ENCODE measurements around the gene SRSF8.
"Not testable (repeated sequence)": the region's sequence is repeated elsewhere in the genome, so short reads cannot be mapped to it uniquely, and the experiment has no call there.

Gene SRSF8, protein sequence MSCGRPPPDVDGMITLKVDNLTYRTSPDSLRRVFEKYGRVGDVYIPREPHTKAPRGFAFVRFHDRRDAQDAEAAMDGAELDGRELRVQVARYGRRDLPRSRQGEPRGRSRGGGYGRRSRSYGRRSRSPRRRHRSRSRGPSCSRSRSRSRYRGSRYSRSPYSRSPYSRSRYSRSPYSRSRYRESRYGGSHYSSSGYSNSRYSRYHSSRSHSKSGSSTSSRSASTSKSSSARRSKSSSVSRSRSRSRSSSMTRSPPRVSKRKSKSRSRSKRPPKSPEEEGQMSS

GRCh38 chr11:95066716-95067038, at the start of gene SRSF8:
Gene SRSF8, plus strand, starts transcription at chr11:95066919. Its CDS starts 308 bp downstream, at chr11:95067227.
- no peak for DNase-seq (ENCODE audit: low read depth)

DNA sequence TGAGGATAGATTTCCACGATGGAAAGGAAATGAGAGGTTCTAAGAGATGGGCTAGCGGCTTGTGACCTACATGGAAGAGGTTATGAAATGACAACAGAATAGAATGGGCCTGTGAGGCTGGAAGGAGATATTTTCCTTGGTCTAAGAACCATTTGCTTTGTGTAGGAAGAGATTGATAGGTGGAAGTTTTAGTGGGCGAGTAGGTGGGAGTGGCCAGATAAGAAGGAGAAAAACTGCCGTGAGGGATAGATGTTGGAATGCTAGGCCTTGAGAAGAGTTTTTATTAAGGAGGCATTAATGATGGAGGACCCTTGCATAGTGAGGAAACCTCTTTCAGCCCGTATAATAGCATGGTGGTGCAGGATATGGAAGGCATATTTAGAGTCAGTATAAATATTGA, 45.3 kb upstream of the SRSF8 start:
- not testable (repeated sequence) for DNase-seq (ENCODE audit: low read depth)

DNA sequence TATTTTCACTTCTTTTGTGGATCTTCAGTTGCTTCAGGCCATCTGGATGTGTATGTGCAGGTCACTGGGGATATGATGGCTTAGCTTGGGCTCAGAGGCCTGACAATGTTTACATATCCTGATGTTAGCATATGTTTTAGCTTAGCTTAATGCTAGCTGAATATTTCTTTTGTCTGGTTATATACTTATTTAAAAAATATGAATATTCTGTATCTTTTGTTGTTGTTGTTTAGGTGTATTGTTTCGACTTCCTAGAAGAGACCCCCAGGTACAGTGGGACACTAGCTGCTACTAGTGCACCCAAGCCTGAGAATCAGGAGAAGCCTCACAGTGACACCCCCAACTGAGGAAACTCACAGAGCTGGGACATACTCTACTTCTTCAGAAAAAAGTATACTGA, 41.8 kb upstream of the SRSF8 start, which contains the start of gene KDM4E:
KDM4E (plus strand) TSS at position 301 of the 400 bp plus-strand sequence. CDS start 300 bp downstream, outside the sequence.
- DNase-seq (ENCODE audit: low read depth): no peak

DNA sequence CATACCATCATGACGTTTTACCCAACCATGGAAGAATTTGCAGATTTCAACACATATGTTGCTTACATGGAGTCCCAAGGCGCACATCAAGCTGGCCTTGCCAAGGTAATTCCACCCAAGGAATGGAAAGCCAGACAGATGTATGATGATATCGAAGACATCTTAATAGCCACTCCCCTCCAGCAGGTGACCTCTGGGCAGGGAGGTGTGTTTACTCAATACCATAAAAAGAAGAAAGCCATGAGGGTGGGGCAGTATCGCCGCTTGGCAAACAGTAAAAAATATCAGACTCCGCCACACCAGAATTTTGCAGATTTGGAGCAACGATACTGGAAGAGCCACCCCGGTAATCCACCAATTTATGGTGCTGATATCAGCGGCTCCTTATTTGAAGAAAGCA, 41.1 kb upstream of the SRSF8 start:
- DNase-seq (ENCODE audit: low read depth): not testable (repeated sequence)

DNA sequence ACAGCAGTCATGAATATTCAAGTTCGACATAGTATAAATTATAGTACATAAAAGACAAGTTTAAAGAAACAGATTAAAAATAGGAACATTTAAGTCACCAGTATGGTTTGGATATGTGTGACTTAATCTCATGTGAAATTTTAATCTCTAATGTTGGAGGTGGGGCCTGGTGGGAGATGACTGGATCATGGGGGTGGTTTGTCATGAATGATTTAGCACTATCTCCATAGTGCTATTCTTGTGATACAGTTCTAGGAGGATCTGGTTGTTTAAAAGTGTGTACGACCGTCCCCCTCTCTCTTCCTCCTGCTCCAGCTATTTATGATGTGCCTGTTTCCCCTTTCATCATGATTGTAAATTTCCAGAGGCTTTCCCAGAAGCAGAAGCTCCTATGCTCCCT, 38.4 kb upstream of the SRSF8 start:
- DNase-seq (ENCODE audit: low read depth): no peak

DNA sequence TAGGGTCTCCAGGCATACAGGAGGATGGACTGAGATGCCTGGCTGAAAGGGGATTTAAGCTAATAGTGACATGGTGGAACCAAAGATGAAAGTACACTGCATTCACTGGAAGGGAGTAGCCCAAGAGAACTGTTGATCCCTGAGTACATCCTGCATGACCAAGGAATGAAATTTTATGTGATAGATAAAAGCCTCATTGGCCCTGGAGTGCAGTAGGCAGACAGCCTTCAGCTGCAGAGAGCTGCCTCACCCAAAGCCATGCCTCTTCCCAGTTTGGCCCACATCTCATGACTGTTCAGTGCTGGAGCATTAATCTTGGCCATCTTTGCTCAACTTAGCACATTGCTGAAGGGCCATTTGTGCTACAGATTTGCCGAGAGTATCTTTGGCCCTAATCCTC, 33.7 kb upstream of the SRSF8 start:
- DNase-seq (ENCODE audit: low read depth): no peak

GRCh38 chr11:95035316-95035715, 31.4 kb upstream of the SRSF8 start:
- no peak for DNase-seq (ENCODE audit: low read depth)

GRCh38 chr11:95037356-95038035, 29.2 kb upstream of the SRSF8 start:
- DNase-seq (ENCODE audit: low read depth): not testable (repeated sequence)

DNA sequence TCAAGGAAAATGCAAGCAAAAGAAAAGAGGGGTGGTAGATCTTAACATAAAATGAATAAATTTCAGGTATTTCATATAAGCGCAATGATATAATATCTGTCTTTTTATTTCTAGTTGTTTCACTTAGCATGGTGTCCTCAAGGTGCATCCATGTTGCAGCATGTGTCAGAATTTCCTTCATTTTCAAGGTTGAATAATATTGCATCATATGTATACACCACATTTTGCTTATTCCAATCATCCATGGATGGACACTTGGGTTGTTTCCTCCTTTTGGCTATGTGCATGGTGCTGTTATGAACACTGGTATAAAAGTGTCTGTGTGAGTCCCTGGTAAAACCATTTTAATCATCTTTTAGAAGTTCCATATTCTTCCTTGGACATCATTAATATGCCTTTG, 24.5 kb upstream of the SRSF8 start:
- DNase-seq (ENCODE audit: low read depth): no peak

GRCh38 chr11:95042906-95043305, 23.8 kb upstream of the SRSF8 start:
- DNase-seq (ENCODE audit: low read depth): no peak

DNA sequence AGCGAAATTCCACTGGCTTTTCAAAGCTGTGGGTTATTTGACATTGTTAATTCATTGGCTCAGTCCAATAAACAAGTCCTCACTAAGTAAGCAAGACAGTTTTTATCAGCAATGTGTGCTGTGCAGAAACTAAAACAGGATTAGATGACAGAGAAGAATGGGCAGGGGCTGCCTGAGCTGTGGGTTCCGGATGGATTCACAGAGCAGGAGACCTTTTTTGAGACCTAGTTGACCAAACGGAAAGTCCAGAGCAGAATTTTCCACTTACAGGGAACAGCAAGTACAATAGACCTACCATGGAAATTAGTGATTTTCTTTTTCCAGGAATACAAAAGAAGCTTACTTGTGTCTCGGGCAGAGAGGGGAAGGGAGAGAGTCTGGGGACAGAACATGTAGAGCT, 22.7 kb upstream of the SRSF8 start:
- DNase-seq (ENCODE audit: low read depth): no peak

- DNase-seq (ENCODE audit: low read depth): no peak
These were observed 20.9 kb upstream of the SRSF8 start for GRCh38 chr11:95045812-95046211.

- not testable (repeated sequence) for DNase-seq (ENCODE audit: low read depth)
These were observed 17.6 kb upstream of the SRSF8 start, which contains the start of gene KDM4F for GRCh38 chr11:95049122-95049521. Gene KDM4F, plus strand, starts transcription at chr11:95049422.

DNA sequence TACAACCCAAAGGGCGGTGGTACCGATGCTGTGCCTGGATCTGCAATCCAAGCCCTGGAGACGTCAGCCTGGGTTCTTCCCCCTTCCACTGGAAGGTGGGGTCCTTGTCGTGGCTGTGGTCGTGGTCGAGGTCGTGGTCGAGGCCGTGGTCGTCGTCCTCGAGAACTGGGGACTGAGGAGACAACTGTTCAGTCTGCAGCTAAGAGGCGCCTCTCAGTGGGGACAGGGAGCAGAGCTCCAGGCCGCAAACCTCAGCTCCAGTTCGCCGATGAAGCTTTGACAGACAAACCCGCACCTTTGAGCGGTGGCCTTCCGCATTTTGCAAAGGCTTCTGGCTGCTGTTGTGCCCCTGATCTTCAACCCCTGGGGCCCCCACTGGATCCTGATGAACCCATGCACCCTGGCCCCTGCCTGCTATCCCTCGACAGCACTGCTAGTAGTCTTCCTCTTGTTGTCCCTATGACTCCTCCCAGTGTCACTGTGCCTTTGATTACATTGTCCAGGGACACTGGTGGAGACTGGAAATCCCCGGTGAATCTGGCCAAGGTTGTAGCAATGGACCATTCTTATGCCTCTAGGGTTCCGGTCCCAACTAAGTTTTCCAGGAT, 16.0 kb upstream of the SRSF8 start:
- DNase-seq (ENCODE audit: low read depth): no peak

DNA sequence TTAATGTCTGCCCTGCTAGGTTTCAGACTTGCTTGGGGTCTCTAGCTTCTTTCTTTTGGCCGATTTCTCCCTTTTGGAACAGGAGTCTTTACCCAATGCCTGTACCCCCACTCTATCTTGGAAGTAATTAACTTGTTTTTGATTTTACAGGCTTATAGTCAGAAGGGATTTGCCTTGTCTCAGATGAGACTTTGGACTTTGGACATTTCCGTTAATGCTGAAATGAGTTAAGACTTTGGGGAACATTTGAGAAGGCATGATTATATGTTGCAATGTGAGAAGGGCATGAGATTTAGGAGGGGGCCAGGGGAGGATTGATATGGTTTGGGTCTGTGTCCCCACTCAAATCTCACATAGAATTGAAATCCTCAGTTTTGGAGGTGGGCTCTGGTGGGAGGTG, 12.4 kb upstream of the SRSF8 start:
- DNase-seq (ENCODE audit: low read depth): no peak

GRCh38 chr11:95055283-95055897, 11.3 kb upstream of the SRSF8 start:
- DNase-seq (ENCODE audit: low read depth): no peak

- DNase-seq (ENCODE audit: low read depth): no peak
These were observed 8.8 kb upstream of the SRSF8 start for GRCh38 chr11:95057959-95058358.

DNA sequence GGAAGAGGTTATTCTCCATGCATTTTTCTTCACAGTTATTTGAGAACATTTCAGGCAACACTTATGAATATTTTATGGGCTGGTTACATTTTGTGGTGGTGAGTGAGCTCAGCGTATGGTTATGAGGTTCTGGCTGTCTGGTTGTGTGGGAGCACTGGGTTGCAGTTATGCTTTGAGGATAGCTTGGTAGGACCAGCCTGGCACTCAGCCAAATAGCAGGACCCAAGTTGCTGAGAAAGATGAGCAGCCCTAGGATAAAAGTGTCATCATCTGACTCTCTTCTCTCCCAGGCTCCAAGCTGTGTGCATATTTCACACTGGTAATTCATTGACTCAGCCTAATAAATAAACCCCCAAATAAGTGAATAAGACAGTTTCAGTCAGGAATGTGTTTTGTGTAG, 8.1 kb upstream of the SRSF8 start:
- no peak for DNase-seq (ENCODE audit: low read depth)

GRCh38 chr11:95059046-95059445, 7.7 kb upstream of the SRSF8 start:
- no peak for DNase-seq (ENCODE audit: low read depth)

GRCh38 chr11:95065336-95065735, 1.4 kb upstream of the SRSF8 start:
- no peak for DNase-seq (ENCODE audit: low read depth)

DNA sequence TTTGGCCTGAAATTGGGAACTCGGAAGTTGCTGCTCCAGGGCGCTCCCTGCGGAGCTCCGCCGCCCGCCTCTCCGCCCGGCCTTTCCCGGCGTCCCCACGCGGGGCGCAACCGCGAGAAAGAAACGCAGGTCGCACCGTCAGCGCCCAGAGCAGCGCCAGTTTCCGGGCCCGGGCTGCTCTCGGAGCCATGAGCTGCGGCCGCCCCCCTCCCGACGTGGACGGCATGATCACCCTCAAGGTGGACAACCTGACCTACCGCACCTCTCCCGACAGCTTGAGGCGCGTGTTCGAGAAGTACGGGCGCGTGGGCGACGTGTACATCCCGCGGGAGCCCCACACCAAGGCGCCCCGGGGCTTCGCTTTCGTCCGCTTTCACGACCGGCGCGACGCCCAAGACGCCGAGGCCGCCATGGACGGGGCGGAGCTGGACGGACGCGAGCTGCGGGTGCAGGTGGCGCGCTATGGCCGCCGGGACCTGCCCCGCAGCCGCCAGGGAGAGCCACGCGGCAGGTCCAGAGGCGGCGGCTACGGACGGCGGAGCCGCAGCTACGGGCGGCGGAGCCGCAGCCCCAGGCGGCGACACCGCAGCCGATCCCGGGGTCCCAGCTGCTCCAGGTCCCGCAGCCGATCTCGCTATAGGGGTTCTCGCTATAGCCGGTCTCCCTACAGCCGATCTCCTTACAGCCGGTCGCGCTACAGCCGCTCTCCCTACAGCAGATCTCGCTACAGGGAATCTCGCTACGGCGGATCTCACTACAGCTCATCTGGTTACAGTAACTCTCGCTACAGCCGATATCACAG, 521 bp downstream of the SRSF8 start:
- DNase-seq (ENCODE audit: low read depth): peak; percentile 53

GRCh38 chr11:95067841-95068219, 1.1 kb downstream of the SRSF8 start:
- DNase-seq (ENCODE audit: low read depth): no peak

All from T-helper 22 cell (primary cell).